ENCODE data around the gene WFIKKN2.

Gene WFIKKN2

GRCh38 chr17:50830994-50831393, 4.4 kb upstream of the WFIKKN2 start:
- TF ChIP-seq ZFX (IDR thresholded peaks at IDR 0.05; ENCODE audit: borderline replicate concordance) (no peak), CTCF (IDR thresholded peaks at IDR 0.05) (no peak)
- no peak overlapping the region for H3K27ac ChIP-seq

GRCh38 chr17:50831471-50831928, 3.9 kb upstream of the WFIKKN2 start:
- H3K27ac ChIP-seq, result no peak overlapping the region
- no peak for TF ChIP-seq ZFX (IDR thresholded peaks at IDR 0.05; ENCODE audit: borderline replicate concordance)

GRCh38 chr17:50832267-50832863, 3.0 kb upstream of the WFIKKN2 start:
- TF ChIP-seq CTCF (IDR thresholded peaks at IDR 0.05) (no peak), ZFX (IDR thresholded peaks at IDR 0.05; ENCODE audit: borderline replicate concordance) (no peak)
- H3K27ac ChIP-seq, result no peak overlapping the region

GRCh38 chr17:50832864-50833381, 2.5 kb upstream of the WFIKKN2 start:
- TF ChIP-seq CTCF (IDR thresholded peaks at IDR 0.05) (no peak), ZFX (IDR thresholded peaks at IDR 0.05; ENCODE audit: borderline replicate concordance) (no peak)
- no peak overlapping the region for H3K27ac ChIP-seq

GRCh38 chr17:50833510-50834428, 1.6 kb upstream of the WFIKKN2 start:
- no peak overlapping the region for H3K27ac ChIP-seq
- TF ChIP-seq ZFX (IDR thresholded peaks at IDR 0.05; ENCODE audit: borderline replicate concordance) (no peak), CTCF (IDR thresholded peaks at IDR 0.05) (no peak)

- no peak overlapping the region for H3K27ac ChIP-seq
- TF ChIP-seq ZFX (IDR thresholded peaks at IDR 0.05; ENCODE audit: borderline replicate concordance), result no peak
- no peak for TF ChIP-seq CTCF (IDR thresholded peaks at IDR 0.05)
Measured at GRCh38 chr17:50834429-50835300, 721 bp upstream of the WFIKKN2 start.

GRCh38 chr17:50836826-50837225, 1.4 kb downstream of the WFIKKN2 start:
- TF ChIP-seq ZFX (IDR thresholded peaks at IDR 0.05; ENCODE audit: borderline replicate concordance) (no peak), CTCF (IDR thresholded peaks at IDR 0.05) (no peak)
- H3K27ac ChIP-seq, result no peak overlapping the region
